NB4 (cell line): ENCODE results near the gene NEFH.

ENCODE experiments used
- CTCF ChIP-seq: IDR thresholded peaks from one replicate; pipeline ENCODE4 v1.5.1; 2012; ENCODE audit warnings: low read depth, low read length
- POLR2A ChIP-seq: IDR thresholded peaks from 2 replicates; pipeline ENCODE4 v1.6.1; 2011; ENCODE audit warnings: mild to moderate bottlenecking; ENCODE audit not compliant: insufficient read length; ENCODE audit errors: extremely low read depth

- TF ChIP-seq CTCF (no peak), POLR2A (no peak)
Measured at GRCh38 chr22:29458551-29458950, 21.5 kb upstream of the NEFH start.
